Limb (tissue), 2 donors: ENCODE data around the gene LENG1.
A peak's percentile ranks its signal among the peaks of the same experiment; 100 is the strongest.

ENCODE experiments used
- DNase-seq, 2 donors: peaks; one replicate each; pipeline ENCODE4 v3.0.0-alpha.2; 2016; ENCODE audit errors: extremely low spot score in 2 of 2

LENG1 gene

GRCh38 chr19:54165222-54165621, 5.7 kb upstream of the LENG1 start:
- DNase-seq, result no peak

- DNase-seq, result peak in 1 of 2 donors; percentile 43
Measured at GRCh38 chr19:54164369-54165068, 5.0 kb upstream of the LENG1 start.

- DNase-seq, result no peak
Measured at GRCh38 chr19:54162884-54163283, 3.4 kb upstream of the LENG1 start.

DNA sequence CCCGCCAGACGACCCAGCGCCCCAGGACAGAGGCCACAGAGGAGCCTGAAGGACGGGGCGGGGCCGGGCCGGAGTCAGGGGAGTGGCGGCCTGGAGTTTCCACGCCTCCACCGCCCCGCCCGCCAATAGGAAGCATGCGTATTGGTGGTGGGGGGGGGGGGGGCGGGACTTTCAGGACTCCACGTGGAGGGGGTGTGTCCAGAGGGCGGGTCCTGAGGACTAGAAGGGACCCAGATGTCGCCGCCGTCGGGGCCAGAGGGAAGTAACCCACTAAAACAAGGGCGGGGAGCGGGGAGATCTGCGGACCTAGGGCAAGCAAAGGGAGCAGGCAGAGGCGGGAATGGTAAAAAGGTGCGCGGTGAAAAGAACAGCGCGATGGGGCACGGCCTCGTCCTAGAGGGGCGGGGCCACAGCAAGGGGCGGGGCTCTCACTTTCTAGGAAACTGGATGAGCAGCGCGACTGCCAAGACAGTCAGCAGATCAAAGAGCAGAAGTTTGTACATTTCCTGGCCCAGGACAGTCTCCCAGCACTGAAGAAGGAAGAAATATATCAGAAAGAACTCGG, 2.8 kb upstream of the LENG1 start:
- peak in 1 of 2 donors; percentile 79 for DNase-seq

- DNase-seq, result no peak
Measured at GRCh38 chr19:54160854-54161253, 1.3 kb upstream of the LENG1 start.

- no peak for DNase-seq
Measured at GRCh38 chr19:54160182-54160811, 776 bp upstream of the LENG1 start.

DNA sequence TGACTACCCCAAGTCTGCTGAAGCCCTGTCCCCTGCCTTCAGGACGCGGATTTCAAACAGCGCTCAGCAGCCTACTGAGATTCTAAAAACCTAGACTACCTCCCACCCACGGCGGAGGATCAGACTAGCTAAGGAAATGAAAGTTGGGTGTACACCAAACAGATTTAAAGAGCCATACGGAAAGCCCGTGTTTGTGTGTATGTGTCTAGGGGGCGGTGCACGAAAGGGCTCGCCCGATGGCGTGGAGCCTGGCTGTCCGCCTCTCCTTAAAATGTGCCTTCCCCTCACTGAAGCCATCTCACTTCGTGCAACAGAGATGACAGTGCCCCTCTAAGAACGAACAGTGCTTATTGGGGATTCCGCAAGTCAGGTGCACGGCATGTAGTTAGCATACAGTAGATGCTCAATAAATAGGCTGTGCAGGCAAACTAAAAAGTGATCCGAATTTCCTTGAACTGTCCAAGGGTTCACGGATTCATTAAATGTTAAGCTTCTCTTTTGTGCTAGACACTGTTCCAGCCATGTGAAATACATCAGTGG, 639 bp downstream of the LENG1 start:
- DNase-seq, result no peak

GRCh38 chr19:54156953-54157352, 2.6 kb downstream of the LENG1 start:
- DNase-seq, result no peak

DNA sequence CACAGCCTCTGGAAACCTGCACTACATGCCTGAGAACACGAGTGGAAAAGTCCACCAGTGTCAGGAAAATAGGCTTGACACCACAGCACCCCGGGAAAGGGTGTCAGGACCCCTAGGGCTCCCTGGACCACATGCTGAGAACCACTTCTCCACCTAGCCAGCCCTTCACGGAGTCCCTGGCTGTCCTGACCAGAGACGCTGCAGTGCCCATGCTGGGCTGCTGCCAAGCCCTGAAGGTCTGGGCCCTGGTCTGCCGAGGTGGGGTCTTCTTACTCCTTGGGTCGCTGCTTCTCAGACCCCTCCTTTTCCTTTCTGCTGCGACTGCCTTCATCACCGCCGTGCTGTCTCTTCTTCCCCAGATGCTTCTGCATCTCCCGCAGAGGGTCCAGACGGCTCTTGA, 3.0 kb downstream of the LENG1 start:
- no peak for DNase-seq

DNA sequence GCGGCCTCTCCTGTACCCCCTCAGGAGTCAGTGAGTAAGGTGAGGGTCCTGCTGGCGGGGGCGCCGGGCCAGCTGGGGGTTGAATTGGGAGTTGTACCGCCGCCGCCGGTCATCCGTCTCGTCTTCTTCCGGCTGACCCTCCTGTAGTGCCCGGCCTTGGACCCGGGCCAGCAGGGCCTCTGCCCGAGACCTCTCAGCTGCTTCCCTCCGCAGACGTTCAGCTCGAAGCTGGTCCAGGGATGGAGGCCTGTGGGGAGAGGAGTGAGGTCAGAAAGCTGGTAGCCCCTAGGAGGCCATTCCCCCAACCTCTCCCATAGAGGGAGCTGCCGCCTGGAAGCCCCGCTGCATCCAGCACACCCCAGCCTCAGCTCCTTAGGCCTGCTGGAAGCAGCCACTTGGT, 3.8 kb downstream of the LENG1 start:
- DNase-seq, result peak in 1 of 2 donors; percentile 46

DNA sequence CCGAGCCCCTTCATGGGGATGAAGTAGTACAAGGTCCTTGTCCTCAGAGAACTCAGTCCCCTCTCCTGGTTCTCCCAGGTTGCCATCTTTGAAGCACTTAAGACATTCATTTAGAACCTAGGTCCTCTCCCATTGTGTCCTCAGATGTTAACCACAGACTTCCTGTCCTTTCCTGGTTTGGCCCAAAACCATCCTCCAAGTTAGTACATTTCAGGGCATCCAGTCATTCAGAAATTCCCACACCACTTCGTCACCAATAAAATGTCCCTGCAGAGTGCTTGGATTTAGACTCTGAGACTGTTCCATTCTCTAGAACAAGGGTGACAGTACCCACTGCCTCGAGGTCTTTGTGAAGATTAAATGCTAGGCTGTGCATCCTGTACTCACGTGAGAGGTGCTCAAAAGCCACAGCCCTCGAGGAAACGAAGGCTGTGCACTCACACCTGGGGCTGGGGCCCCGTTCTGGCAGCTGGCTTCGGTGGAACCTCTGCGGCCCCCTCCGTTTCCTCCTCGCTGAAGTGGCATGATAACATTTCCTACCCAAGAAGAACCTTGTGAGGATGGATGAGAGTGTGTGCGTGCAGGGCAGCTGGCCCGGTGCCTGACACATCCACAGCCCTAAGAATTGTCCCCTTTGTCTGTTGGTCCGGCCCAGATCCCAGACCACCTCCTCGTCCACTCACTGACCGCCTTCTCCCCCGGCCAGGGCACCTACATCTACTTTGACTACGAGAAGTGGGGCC, 4.7 kb downstream of the LENG1 start:
- no peak for DNase-seq

DNA sequence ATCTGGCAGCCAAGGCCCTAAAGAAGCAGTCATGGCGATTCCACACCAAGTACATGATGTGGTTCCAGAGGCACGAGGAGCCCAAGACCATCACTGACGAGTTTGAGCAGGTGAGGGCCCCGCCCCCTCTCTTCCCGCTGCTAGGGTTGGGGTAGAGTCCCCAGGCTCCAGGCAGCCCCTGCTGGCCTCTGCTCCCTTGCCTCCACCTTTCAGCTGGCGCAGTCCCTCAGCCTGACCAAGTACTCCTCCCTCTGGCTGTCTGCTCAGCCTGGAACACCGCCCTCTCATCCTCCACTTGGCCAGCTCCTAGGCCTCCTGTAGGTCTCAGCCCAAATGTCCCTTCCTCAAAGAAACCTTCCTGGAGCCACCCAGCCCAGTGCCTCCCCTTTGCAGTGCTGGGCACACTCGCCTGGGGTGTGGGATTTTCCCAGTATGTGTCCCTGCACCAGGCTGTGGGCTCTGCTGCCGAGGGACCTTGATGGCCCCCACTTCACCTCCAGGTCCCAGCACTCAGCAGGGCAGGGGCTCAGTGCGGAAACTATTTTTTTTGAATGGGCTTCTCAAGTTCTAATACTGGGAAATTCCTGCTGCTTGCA, 5.7 kb downstream of the LENG1 start:
- no peak for DNase-seq

- DNase-seq, result no peak
Measured at GRCh38 chr19:54152878-54153524, 6.5 kb downstream of the LENG1 start.

DNA sequence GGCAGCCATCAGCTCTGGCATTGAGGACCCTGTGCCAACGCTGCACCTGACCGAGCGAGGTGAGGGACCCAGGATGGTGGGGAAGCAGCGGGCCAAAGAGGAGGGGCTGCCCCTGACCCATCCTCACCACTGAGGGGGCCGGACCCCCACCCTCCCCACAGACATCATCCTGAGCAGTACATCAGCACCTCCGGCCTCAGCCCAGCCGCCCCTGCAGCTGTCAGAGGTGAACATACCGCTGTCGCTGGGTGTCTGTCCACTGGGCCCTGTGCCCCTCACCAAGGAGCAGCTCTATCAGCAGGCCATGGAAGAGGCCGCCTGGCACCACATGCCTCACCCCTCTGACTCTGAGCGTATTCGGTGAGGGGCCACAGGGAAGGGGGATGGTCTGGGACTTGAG, 7.3 kb downstream of the LENG1 start:
- no peak for DNase-seq

DNA sequence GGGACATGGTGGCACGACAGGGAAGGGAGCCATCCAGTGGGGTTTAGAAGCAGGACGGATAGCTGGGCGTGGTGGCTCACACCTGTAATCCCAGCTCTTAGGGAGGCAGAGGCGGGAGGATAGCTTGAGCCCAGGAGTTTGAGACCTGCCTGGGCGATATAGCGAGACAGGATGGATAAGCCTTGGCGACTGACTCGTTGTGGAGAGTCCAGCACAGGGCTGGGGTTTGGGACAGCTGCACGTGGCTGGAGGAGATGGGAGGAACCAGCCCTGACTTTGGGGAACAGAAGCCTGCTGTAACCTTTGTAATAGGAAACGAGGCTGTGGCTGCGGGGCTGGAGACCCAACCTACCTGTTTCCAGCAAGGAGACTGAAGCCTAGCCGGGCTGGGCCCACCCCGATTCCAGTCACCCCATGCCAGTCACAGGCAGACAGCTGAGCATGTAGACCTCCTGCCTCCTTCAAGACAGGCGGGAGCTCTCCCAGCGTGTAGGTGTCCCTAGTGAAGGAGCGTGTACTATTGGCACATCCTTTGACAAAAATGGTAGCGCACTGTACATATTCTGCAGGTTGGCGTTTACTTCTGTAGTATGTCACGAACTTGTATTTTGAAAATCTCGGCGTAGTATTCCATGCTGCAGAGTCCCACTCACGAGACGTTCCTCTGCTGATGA, 8.0 kb downstream of the LENG1 start:
- no peak for DNase-seq

DNA sequence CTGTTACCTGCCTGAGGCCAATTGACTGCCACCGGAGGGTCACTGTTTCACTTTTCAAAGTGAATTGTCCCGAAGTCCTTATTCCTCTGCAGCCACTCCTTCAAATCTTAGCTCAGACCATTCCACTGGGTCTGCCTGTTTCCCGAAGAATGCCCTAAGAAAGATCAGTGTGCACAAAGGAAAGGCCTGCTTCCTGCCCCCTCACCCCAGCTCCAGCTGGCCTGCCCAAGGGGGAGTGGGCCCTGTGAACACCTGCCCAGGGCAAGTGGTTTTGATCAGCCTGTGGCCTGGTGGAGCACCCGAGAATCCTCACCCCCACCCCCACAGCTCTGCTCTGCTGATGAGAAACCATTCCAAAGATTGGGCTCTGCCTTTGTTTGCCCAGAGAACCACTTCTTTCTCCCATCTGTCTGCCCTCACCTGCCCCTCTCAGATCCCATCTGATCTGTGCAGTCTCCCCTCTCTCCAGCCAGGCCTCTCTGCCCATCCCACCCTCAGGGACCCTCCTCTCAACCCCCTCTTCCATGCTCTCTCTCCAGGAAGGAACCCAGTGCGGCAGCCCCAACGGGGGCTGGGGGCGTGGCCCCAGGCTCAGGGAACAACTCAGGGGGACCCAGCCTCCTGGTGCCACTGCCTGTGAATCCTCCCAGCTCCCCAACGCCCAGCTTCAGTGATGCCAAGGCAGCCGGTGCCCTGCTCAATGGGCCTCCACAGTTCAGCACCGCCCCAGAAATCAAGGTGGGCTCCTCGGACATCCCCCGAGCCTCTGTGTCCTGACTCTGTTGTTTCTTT, 10.3 kb downstream of the LENG1 start:
- no peak for DNase-seq

DNA sequence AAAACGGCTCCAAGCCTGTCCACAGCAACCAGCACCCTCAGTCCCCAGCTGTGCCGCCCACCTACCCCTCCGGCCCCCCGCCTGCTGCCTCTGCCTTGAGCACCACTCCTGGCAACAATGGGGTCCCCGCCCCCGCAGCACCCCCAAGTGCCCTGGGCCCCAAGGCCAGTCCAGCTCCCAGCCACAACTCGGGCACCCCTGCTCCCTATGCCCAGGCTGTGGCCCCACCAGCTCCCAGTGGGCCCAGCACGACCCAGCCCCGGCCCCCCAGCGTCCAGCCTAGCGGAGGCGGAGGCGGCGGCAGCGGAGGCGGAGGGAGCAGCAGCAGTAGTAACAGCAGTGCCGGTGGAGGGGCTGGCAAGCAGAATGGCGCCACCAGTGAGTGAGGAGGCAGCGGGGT, 11.4 kb downstream of the LENG1 start:
- no peak for DNase-seq

DNA sequence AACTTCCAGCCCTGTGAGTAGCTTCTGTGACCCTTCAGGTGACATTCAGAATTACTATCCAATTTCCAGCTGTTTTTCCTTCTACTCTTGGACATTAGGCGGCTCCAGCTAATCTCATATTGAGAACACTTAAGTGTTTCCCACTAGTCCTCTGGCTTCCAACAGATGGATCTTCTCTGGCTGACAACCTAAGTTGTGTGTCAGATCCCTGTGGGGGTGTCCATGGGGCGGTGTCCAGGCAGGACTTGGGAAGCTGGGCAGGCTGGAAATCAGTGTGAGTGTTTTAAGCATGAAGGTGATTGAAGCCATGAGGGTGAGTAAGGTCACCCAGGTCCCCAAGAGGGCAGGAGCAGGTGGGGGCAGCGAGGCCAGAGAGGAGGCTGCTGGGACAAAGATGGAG, 11.8 kb downstream of the LENG1 start:
- no peak for DNase-seq

DNA sequence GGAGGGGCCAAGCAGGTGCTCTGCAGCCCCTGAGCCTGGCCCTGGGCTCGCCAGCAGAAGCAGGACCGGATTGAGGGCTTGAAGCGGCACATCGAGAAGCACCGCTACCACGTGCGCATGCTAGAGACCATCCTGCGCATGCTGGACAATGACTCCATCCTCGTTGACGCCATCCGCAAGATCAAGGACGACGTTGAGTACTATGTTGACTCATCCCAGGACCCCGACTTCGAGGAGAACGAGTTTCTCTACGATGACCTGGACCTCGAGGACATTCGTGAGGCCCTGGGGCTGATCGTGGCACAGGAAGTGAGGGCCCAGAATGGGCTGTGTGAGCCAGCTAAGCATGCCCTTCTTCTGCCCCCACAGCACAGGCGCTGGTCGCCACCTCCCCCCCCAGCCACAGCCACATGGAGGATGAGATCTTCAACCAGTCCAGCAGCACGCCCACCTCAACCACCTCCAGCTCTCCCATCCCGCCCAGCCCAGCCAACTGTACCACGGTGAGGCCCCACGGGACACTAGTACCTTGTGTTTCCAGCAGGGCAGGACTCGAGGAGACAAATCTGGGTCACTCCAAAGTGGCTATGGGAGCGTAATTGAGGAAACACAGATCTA, 13.9 kb downstream of the LENG1 start:
- DNase-seq, result no peak
